Measurements from ENCODE around the gene DZIP1L.

DNA sequence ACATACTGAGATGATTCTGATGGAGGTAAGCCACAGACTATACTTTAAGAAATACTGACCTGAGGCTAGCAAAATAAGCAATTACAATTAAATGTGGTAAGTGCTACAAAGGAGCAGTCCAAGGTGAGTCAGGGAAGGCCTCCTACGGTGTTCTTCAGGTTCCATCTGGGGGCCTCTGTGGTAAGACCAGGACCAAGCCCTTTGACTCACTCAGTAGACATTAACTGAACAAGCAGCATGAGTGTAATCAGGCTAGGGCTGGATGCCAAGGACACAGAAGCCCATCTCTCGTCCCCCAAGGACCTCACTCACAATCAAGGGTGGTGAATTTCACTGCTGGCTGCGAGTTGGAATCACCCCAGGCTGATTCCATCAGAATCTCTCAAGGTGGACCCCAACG is 37.3 kb downstream of the DZIP1L start:
- TF ChIP-seq, protein P1, sequence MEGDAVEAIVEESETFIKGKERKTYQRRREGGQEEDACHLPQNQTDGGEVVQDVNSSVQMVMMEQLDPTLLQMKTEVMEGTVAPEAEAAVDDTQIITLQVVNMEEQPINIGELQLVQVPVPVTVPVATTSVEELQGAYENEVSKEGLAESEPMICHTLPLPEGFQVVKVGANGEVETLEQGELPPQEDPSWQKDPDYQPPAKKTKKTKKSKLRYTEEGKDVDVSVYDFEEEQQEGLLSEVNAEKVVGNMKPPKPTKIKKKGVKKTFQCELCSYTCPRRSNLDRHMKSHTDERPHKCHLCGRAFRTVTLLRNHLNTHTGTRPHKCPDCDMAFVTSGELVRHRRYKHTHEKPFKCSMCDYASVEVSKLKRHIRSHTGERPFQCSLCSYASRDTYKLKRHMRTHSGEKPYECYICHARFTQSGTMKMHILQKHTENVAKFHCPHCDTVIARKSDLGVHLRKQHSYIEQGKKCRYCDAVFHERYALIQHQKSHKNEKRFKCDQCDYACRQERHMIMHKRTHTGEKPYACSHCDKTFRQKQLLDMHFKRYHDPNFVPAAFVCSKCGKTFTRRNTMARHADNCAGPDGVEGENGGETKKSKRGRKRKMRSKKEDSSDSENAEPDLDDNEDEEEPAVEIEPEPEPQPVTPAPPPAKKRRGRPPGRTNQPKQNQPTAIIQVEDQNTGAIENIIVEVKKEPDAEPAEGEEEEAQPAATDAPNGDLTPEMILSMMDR (IDR thresholded peaks at IDR 0.05) = no peak
- no peak for TF ChIP-seq POLR2A (IDR thresholded peaks at IDR 0.05)
